ENCODE measurements around the gene LMTK3.
A peak's percentile ranks its signal among the peaks of the same experiment; 100 is the strongest.

Gene LMTK3

GRCh38 chr19:48470856-48471255 is 40.8 kb downstream of the LMTK3 start:
- peaks cover 13% of the 10 kb centered on the region for H3K4me1 ChIP-seq (ENCODE audit: control insufficient read depth, insufficient read depth, low read length, poor library complexity, severe bottlenecking)
- no peak overlapping the region for H3K4me3 ChIP-seq (ENCODE audit: insufficient read depth, low read depth, low read length, poor library complexity, severe bottlenecking)
- H3K36me3 ChIP-seq (ENCODE audit: control insufficient read depth, insufficient read depth, low read length) = peaks cover 52% of the 10 kb centered on the region

DNA sequence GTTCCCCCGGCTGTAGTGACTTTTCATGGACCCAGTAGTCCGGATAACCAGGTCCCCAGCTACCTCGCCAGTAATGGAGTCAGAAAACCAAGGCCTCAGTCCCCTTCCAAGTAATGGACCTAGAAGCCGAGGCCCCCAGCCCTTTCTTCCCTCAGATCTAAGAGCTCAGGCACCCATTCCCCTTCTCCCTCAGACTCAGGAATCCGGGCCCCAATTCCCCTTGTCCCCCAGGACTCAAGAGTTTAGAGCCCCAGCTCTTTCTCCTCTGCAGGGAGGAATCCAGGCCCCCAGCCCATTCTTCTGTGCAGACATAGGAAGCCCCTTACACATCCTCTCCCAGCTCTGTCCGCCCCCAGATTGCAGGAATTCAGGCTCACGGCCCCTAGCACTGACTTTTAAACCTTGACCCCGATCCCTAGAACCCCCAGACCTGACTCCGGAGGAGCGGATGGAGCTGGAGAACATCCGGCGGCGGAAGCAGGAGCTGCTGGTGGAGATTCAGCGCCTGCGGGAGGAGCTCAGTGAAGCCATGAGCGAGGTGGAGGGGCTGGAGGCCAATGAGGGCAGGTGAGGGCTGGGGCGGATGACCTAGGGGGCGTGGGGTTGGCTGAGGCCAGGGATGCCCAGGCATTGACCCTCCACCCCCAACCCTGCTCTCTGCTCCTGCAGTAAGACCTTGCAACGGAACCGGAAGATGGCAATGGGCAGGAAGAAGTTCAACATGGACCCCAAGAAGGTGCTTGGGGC is 41.5 kb downstream of the LMTK3 start:
- H3K27me3 ChIP-seq (replicated peaks; ENCODE audit: control insufficient read depth, insufficient read depth, low read length, poor library complexity, severe bottlenecking) = no peaks in the 10 kb centered on the region
- peak overlapping the region; percentile 94 for H3K4me3 ChIP-seq (ENCODE audit: insufficient read depth, low read depth, low read length, poor library complexity, severe bottlenecking)
- H3K27ac ChIP-seq (ENCODE audit: insufficient read depth, low read length, poor library complexity, severe bottlenecking) = peak overlapping the region; percentile 86
- peaks cover 13% of the 10 kb centered on the region for H3K4me1 ChIP-seq (ENCODE audit: control insufficient read depth, insufficient read depth, low read length, poor library complexity, severe bottlenecking)
- H3K9me3 ChIP-seq (ENCODE audit: control insufficient read depth, low read length) = no peaks in the 10 kb centered on the region
- peaks cover 46% of the 10 kb centered on the region for H3K36me3 ChIP-seq (ENCODE audit: control insufficient read depth, insufficient read depth, low read length)
- DNase-seq = no peak

More at GRCh38 chr19:48470856-48471255, 40.8 kb downstream of the LMTK3 start:
- no peak overlapping the region for H3K27ac ChIP-seq (ENCODE audit: insufficient read depth, low read length, poor library complexity, severe bottlenecking)
- no peaks in the 10 kb centered on the region for H3K27me3 ChIP-seq (replicated peaks; ENCODE audit: control insufficient read depth, insufficient read depth, low read length, poor library complexity, severe bottlenecking)
- no peaks in the 10 kb centered on the region for H3K9me3 ChIP-seq (ENCODE audit: control insufficient read depth, low read length)
- DNase-seq = no peak

- H3K4me1 ChIP-seq (ENCODE audit: control insufficient read depth, insufficient read depth, low read length, poor library complexity, severe bottlenecking) = peaks cover 13% of the 10 kb centered on the region
- peaks cover 39% of the 10 kb centered on the region for H3K36me3 ChIP-seq (ENCODE audit: control insufficient read depth, insufficient read depth, low read length)
- no peaks in the 10 kb centered on the region for H3K9me3 ChIP-seq (ENCODE audit: control insufficient read depth, low read length)
- H3K27me3 ChIP-seq (replicated peaks; ENCODE audit: control insufficient read depth, insufficient read depth, low read length, poor library complexity, severe bottlenecking) = no peaks in the 10 kb centered on the region
- peak within 1 kb of the TSS; percentile 86 for H3K27ac ChIP-seq (ENCODE audit: insufficient read depth, low read length, poor library complexity, severe bottlenecking)
- H3K4me3 ChIP-seq (ENCODE audit: insufficient read depth, low read depth, low read length, poor library complexity, severe bottlenecking) = peak within 1 kb of the TSS; percentile 94
- peak; percentile 53 to 66 (median 61) for DNase-seq
Measured at GRCh38 chr19:48469289-48469881, 42.2 kb downstream of the LMTK3 start, which contains the start of gene CYTH2. Gene CYTH2 (plus strand): TSS chr19:48469369. CDS start chr19:48469508, 139 bp downstream.

GRCh38 chr19:48468772-48469288 is 42.8 kb downstream of the LMTK3 start:
- peak overlapping the region; percentile 94 for H3K4me3 ChIP-seq (ENCODE audit: insufficient read depth, low read depth, low read length, poor library complexity, severe bottlenecking)
- peak overlapping the region; percentile 86 for H3K27ac ChIP-seq (ENCODE audit: insufficient read depth, low read length, poor library complexity, severe bottlenecking)
- peaks cover 13% of the 10 kb centered on the region for H3K4me1 ChIP-seq (ENCODE audit: control insufficient read depth, insufficient read depth, low read length, poor library complexity, severe bottlenecking)
- H3K9me3 ChIP-seq (ENCODE audit: control insufficient read depth, low read length) = no peaks in the 10 kb centered on the region
- peaks cover 35% of the 10 kb centered on the region for H3K36me3 ChIP-seq (ENCODE audit: control insufficient read depth, insufficient read depth, low read length)
- DNase-seq = peak; percentile 100
- no peaks in the 10 kb centered on the region for H3K27me3 ChIP-seq (replicated peaks; ENCODE audit: control insufficient read depth, insufficient read depth, low read length, poor library complexity, severe bottlenecking)

DNA sequence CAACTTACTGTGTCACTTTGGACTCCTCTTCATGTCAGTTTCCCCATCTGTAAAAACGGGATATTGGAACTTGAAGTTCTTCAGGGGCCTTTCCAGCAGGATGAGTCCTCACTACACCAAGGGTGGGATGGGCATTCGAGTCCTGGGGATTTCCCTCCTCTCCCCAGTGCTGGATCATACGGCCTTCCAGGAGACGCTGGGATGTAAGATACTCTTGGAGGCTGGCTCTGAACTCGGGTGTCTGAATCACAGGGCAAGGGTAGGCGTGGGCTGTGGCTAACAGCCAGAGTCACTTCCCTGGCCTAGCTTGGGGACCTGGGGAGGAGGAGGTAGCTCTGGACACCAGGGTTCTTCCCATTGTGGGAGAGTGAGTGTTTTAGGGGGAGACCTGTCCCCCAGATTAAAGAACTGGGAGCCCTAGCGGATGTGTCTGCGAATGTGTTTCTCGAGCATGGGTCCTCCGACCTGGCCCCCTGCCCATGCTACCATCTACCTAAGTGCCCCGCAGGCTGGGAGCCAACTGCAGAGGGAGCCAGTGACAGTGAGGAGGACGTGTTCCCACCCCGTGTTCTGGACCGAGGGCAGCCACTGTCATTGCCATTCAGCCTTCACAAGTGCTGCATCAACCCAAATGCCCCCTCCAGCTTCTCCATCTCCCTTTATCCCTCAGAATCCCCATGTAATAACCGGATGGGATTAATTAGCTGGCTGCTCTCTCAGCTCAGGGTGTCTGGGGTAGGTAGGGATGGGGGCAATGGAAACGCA is 44.9 kb downstream of the LMTK3 start:
- Histone ChIP-seq H3K4me3 (ENCODE audit: insufficient read depth, low read depth, low read length, poor library complexity, severe bottlenecking) (no peak overlapping the region), H3K36me3 (ENCODE audit: control insufficient read depth, insufficient read depth, low read length) (peaks cover 17% of the 10 kb centered on the region), H3K27ac (ENCODE audit: insufficient read depth, low read length, poor library complexity, severe bottlenecking) (no peak overlapping the region), H3K4me1 (ENCODE audit: control insufficient read depth, insufficient read depth, low read length, poor library complexity, severe bottlenecking) (peaks cover 13% of the 10 kb centered on the region), H3K27me3 (replicated peaks; ENCODE audit: control insufficient read depth, insufficient read depth, low read length, poor library complexity, severe bottlenecking) (no peaks in the 10 kb centered on the region), H3K9me3 (ENCODE audit: control insufficient read depth, low read length) (no peaks in the 10 kb centered on the region)
- no peak for DNase-seq

DNA sequence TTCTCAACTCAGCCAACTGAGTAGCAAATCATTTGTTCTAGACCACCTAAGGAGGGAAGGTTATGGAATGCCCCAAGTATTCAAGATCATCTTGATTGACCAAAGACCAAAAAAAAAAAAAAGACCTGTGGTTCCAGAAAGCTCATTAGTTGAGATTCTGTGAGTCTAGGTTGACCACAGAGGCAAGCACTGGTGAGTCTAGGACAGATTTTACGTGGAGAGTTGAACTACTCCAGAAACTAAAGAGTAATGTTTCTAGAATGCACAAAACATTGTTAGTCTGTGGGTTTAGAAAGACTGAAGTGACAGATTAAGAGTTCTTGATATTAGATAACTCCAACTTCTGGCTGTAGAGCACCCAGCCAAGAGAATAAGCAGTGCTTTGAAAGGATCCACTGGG is 46.4 kb downstream of the LMTK3 start:
- DNase-seq = no peak
- peaks cover 2% of the 10 kb centered on the region for H3K36me3 ChIP-seq (ENCODE audit: control insufficient read depth, insufficient read depth, low read length)
- no peaks in the 10 kb centered on the region for H3K27me3 ChIP-seq (replicated peaks; ENCODE audit: control insufficient read depth, insufficient read depth, low read length, poor library complexity, severe bottlenecking)
- no peak overlapping the region for H3K4me3 ChIP-seq (ENCODE audit: insufficient read depth, low read depth, low read length, poor library complexity, severe bottlenecking)
- no peak overlapping the region for H3K27ac ChIP-seq (ENCODE audit: insufficient read depth, low read length, poor library complexity, severe bottlenecking)
- H3K4me1 ChIP-seq (ENCODE audit: control insufficient read depth, insufficient read depth, low read length, poor library complexity, severe bottlenecking) = peaks cover 11% of the 10 kb centered on the region
- no peaks in the 10 kb centered on the region for H3K9me3 ChIP-seq (ENCODE audit: control insufficient read depth, low read length)

DNA sequence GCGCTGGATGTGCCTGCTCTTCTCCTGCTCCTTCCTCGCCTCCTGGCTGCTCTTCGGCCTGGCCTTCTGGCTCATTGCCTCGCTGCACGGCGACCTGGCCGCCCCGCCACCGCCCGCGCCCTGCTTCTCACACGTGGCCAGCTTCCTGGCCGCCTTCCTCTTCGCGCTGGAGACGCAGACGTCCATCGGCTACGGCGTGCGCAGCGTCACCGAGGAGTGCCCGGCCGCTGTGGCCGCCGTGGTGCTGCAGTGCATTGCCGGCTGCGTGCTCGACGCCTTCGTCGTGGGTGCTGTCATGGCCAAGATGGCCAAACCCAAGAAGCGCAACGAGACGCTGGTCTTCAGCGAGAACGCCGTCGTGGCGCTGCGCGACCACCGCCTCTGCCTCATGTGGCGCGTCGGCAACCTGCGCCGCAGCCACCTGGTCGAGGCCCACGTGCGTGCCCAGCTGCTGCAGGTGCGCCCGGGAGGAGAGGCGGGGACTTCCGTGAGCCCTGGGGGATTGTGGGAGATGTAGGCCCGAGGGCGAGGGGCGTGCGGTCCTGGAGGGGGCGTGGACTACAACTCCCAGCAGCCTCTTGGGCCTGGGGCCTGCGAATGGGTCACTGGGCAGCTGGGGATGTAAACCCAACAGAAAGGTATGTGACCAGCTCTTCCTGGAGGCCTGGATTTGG is 49.5 kb downstream of the LMTK3 start:
- H3K27ac ChIP-seq (ENCODE audit: insufficient read depth, low read length, poor library complexity, severe bottlenecking) = no peak overlapping the region
- no peak for DNase-seq
- H3K27me3 ChIP-seq (replicated peaks; ENCODE audit: control insufficient read depth, insufficient read depth, low read length, poor library complexity, severe bottlenecking) = no peaks in the 10 kb centered on the region
- no peaks in the 10 kb centered on the region for H3K36me3 ChIP-seq (ENCODE audit: control insufficient read depth, insufficient read depth, low read length)
- no peaks in the 10 kb centered on the region for H3K9me3 ChIP-seq (ENCODE audit: control insufficient read depth, low read length)
- no peaks in the 10 kb centered on the region for H3K4me1 ChIP-seq (ENCODE audit: control insufficient read depth, insufficient read depth, low read length, poor library complexity, severe bottlenecking)
- H3K4me3 ChIP-seq (ENCODE audit: insufficient read depth, low read depth, low read length, poor library complexity, severe bottlenecking) = no peak overlapping the region

DNA sequence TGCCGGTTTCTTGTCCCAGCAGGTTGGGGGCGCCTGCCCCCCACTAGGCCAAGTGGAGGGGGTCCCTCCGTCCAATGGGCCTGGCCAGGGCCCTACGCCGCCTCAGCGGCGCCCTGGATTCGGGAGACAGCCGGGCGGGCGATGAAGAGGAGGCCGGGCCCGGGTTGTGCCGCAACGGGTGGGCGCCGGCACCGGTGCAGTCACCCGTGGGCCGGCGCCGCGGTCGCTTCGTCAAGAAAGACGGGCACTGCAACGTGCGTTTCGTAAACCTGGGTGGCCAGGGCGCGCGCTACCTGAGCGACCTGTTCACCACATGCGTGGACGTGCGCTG is 50.0 kb downstream of the LMTK3 start:
- Histone ChIP-seq H3K4me3 (ENCODE audit: insufficient read depth, low read depth, low read length, poor library complexity, severe bottlenecking) (no peak overlapping the region), H3K4me1 (ENCODE audit: control insufficient read depth, insufficient read depth, low read length, poor library complexity, severe bottlenecking) (no peaks in the 10 kb centered on the region), H3K27me3 (replicated peaks; ENCODE audit: control insufficient read depth, insufficient read depth, low read length, poor library complexity, severe bottlenecking) (no peaks in the 10 kb centered on the region), H3K36me3 (ENCODE audit: control insufficient read depth, insufficient read depth, low read length) (no peaks in the 10 kb centered on the region), H3K27ac (ENCODE audit: insufficient read depth, low read length, poor library complexity, severe bottlenecking) (no peak overlapping the region), H3K9me3 (ENCODE audit: control insufficient read depth, low read length) (no peaks in the 10 kb centered on the region)
- no peak for DNase-seq

DNA sequence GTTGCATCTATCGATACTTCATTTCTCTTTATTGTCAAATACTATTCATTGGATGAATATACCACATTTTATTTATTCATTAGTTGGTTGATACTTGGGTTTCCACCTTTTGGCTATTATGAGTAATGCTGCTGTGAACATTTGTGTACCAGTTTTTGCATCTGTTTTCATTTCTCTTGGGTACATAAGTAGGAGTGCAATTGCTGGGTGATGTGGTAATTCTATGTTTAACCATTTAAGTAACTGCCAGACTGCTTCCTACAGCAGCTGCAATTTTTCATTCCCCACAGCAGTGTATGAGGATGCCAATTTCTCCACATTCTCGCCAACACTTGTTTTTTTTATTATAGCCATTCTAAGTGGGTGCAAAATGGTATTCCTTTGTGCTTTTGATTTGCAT is 53.6 kb downstream of the LMTK3 start:
- DNase-seq = no peak
- Histone ChIP-seq H3K36me3 (ENCODE audit: control insufficient read depth, insufficient read depth, low read length) (peaks cover 27% of the 10 kb centered on the region), H3K27ac (ENCODE audit: insufficient read depth, low read length, poor library complexity, severe bottlenecking) (no peak overlapping the region), H3K27me3 (replicated peaks; ENCODE audit: control insufficient read depth, insufficient read depth, low read length, poor library complexity, severe bottlenecking) (no peaks in the 10 kb centered on the region), H3K4me1 (ENCODE audit: control insufficient read depth, insufficient read depth, low read length, poor library complexity, severe bottlenecking) (no peaks in the 10 kb centered on the region), H3K4me3 (ENCODE audit: insufficient read depth, low read depth, low read length, poor library complexity, severe bottlenecking) (no peak overlapping the region), H3K9me3 (ENCODE audit: control insufficient read depth, low read length) (no peaks in the 10 kb centered on the region)

Data from effector memory CD4-positive, alpha-beta T cell (primary cell).